PFSK-1 (cell line): ENCODE results near the gene LSM14A.

Experiments used
- POLR2AphosphoS5 ChIP-seq: IDR thresholded peaks from 2 replicates; pipeline ENCODE4 v1.6.1; 2012; ENCODE audit warnings: low read depth, mild to moderate bottlenecking, control low read depth, low read length, moderate library complexity
- SIN3A ChIP-seq: IDR thresholded peaks from 2 replicates; pipeline ENCODE4 v1.6.1; 2012; ENCODE audit warnings: mild to moderate bottlenecking, low read length, moderate library complexity, borderline replicate concordance; ENCODE audit not compliant: insufficient read depth
- TAF1 ChIP-seq: IDR thresholded peaks from 2 replicates; pipeline ENCODE4 v1.6.1; 2012; ENCODE audit warnings: low read length, control low read depth, borderline replicate concordance; ENCODE audit not compliant: insufficient read depth
- TF ChIP-seq, protein P1 (sequence below), 2 experiments: IDR thresholded peaks; 2 replicates each; pipeline versions ENCODE4 v1.6.1 to v1.8.0; 2011 to 2012; ENCODE audit warnings: low read depth in 2 of 2, low read length in 2 of 2, control low read depth in 1 of 2, inconsistent platforms in 1 of 2, mild to moderate bottlenecking in 1 of 2, moderate library complexity in 1 of 2; ENCODE audit not compliant: insufficient read depth in 1 of 2

- no peak for TF ChIP-seq POLR2AphosphoS5
- TF ChIP-seq TAF1, result no peak
- TF ChIP-seq, protein P1, sequence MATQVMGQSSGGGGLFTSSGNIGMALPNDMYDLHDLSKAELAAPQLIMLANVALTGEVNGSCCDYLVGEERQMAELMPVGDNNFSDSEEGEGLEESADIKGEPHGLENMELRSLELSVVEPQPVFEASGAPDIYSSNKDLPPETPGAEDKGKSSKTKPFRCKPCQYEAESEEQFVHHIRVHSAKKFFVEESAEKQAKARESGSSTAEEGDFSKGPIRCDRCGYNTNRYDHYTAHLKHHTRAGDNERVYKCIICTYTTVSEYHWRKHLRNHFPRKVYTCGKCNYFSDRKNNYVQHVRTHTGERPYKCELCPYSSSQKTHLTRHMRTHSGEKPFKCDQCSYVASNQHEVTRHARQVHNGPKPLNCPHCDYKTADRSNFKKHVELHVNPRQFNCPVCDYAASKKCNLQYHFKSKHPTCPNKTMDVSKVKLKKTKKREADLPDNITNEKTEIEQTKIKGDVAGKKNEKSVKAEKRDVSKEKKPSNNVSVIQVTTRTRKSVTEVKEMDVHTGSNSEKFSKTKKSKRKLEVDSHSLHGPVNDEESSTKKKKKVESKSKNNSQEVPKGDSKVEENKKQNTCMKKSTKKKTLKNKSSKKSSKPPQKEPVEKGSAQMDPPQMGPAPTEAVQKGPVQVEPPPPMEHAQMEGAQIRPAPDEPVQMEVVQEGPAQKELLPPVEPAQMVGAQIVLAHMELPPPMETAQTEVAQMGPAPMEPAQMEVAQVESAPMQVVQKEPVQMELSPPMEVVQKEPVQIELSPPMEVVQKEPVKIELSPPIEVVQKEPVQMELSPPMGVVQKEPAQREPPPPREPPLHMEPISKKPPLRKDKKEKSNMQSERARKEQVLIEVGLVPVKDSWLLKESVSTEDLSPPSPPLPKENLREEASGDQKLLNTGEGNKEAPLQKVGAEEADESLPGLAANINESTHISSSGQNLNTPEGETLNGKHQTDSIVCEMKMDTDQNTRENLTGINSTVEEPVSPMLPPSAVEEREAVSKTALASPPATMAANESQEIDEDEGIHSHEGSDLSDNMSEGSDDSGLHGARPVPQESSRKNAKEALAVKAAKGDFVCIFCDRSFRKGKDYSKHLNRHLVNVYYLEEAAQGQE (IDR thresholded peaks at IDR 0.05; ENCODE audit: insufficient read depth in 1 of 2, low read depth in 2 of 2, low read length in 2 of 2), result no peak
- no peak for TF ChIP-seq SIN3A
These were observed 52.8 kb downstream of the LSM14A start for GRCh38 chr19:34224996-34225658.
